OCI-LY3 (cell line): ENCODE measurements around the gene TTYH3.
"Not testable (repeated sequence)": the region's sequence is repeated elsewhere in the genome, so short reads cannot be mapped to it uniquely, and the experiment has no call there.

Source experiments
- H2AFZ ChIP-seq: fragments of 200-600, 300-600 bp; shearing (Covaris generic); 2 replicates; pipeline ENCODE4 v1.6.0; 2014; ENCODE audit warnings: antibody characterized with exemption, low read depth, low read length
- H3K27ac ChIP-seq: fragments of 200-600, 300-600 bp; sonication (generic); 2 replicates; pipeline ENCODE4 v1.5.1; 2014; ENCODE audit warnings: mild to moderate bottlenecking, low read length, moderate library complexity, mixed read lengths
- H3K27me3 ChIP-seq: fragments of 200-600, 300-600 bp; sonication (generic); 2 replicates; pipeline ENCODE4 v1.6.1; 2014; ENCODE audit warnings: low read depth, low read length, mixed read lengths
- H3K36me3 ChIP-seq: fragments of 200-600, 300-600 bp; sonication (generic); replicated peaks from 2 replicates; pipeline ENCODE3; 2014; ENCODE audit warnings: low read depth, low read length, mixed read lengths
- H3K4me1 ChIP-seq: fragments of 300-600, 200-600 bp; sonication (generic); 2 replicates; pipeline ENCODE4 v1.6.1; 2014; ENCODE audit warnings: low read length, mixed read lengths
- H3K4me2 ChIP-seq: fragments of 200-600, 300-600 bp; sonication (generic); 2 replicates; pipeline ENCODE4 v1.6.1; 2014; ENCODE audit warnings: low read length, mixed read lengths
- H3K4me3 ChIP-seq: fragments of 300-600, 200-600 bp; sonication (generic); 2 replicates; pipeline ENCODE4 v1.5.1; 2014; ENCODE audit warnings: antibody characterized with exemption, mild to moderate bottlenecking, low read length, moderate library complexity
- H3K79me2 ChIP-seq: fragments of 300-600, 200-600 bp; shearing (Covaris generic); 2 replicates; pipeline ENCODE4 v1.6.1; 2014; ENCODE audit warnings: mild to moderate bottlenecking, low read length, mixed read lengths
- H3K9ac ChIP-seq: fragments of 300-600, 200-600 bp; shearing (Covaris generic); 2 replicates; pipeline ENCODE4 v1.6.0; 2014; ENCODE audit warnings: mild to moderate bottlenecking, low read length, moderate library complexity
- H3K9me3 ChIP-seq: fragments of 200-600, 300-600 bp; shearing (Covaris generic); 2 replicates; pipeline ENCODE4 v1.6.1; 2014; ENCODE audit warnings: low read length, mixed read lengths; ENCODE audit not compliant: insufficient read depth
- H4K20me1 ChIP-seq: fragments of 200-600, 300-600 bp; sonication (generic); 2 replicates; pipeline ENCODE4 v1.6.1; 2016; ENCODE audit warnings: low read length, mixed read lengths; ENCODE audit not compliant: insufficient read depth
- CTCF ChIP-seq: fragments of 200-600, 300-600 bp; sonication (generic); IDR thresholded peaks from 2 replicates; pipeline ENCODE4 v1.5.1; 2014; ENCODE audit warnings: antibody characterized with exemption, low read length, low read depth
- EZH2phosphoT487 ChIP-seq: fragments of 200-600 bp; shearing (Covaris generic); IDR thresholded peaks from 2 replicates; pipeline ENCODE4 v1.6.1; 2018; ENCODE audit warnings: antibody characterized with exemption, mixed run types, low read depth

TTYH3 gene

GRCh38 chr7:2689343-2689847, 57.6 kb downstream of the TTYH3 start:
- Histone ChIP-seq H3K27ac (peak overlapping the region; percentile 13; the same call in 1 of the 2 replicates), H3K79me2 (no peaks in the 10 kb centered on the region), H3K4me3 (peak overlapping the region; percentile 78), H4K20me1 (no peaks in the 10 kb centered on the region), H3K4me1 (peaks cover 34% of the 10 kb centered on the region), H3K9me3 (no peaks in the 10 kb centered on the region), H3K4me2 (peak overlapping the region; percentile 94), H3K27me3 (peaks cover 36% of the 10 kb centered on the region), H2AFZ (no peak overlapping the region), H3K9ac (peak overlapping the region; percentile 28; the same call in 1 of the 2 replicates), H3K36me3 (no peaks in the 10 kb centered on the region)
- TF ChIP-seq EZH2phosphoT487: no peak

GRCh38 chr7:2689951-2690705, 58.3 kb downstream of the TTYH3 start:
- Histone ChIP-seq H3K27ac (no peak overlapping the region), H2AFZ (no peak overlapping the region), H3K36me3 (no peaks in the 10 kb centered on the region), H3K79me2 (no peaks in the 10 kb centered on the region), H4K20me1 (no peaks in the 10 kb centered on the region), H3K4me3 (no peak overlapping the region), H3K4me1 (peaks cover 34% of the 10 kb centered on the region), H3K9ac (no peak overlapping the region), H3K27me3 (peaks cover 36% of the 10 kb centered on the region), H3K4me2 (peak overlapping the region; percentile 94), H3K9me3 (no peaks in the 10 kb centered on the region)
- no peak for TF ChIP-seq EZH2phosphoT487
- TF ChIP-seq CTCF: no peak

GRCh38 chr7:2691011-2691707, 59.4 kb downstream of the TTYH3 start:
- peaks cover 36% of the 10 kb centered on the region for H3K27me3 ChIP-seq
- no peaks in the 10 kb centered on the region for H3K9me3 ChIP-seq
- no peak overlapping the region for H3K4me3 ChIP-seq
- peak overlapping the region; percentile 20; the same call in 1 of the 2 replicates for H3K4me2 ChIP-seq
- no peak overlapping the region for H3K9ac ChIP-seq
- no peak for TF ChIP-seq CTCF
- no peaks in the 10 kb centered on the region for H4K20me1 ChIP-seq
- H3K27ac ChIP-seq: no peak overlapping the region
- no peaks in the 10 kb centered on the region for H3K36me3 ChIP-seq
- H3K79me2 ChIP-seq: no peaks in the 10 kb centered on the region
- H3K4me1 ChIP-seq: peaks cover 37% of the 10 kb centered on the region
- no peak overlapping the region for H2AFZ ChIP-seq

DNA sequence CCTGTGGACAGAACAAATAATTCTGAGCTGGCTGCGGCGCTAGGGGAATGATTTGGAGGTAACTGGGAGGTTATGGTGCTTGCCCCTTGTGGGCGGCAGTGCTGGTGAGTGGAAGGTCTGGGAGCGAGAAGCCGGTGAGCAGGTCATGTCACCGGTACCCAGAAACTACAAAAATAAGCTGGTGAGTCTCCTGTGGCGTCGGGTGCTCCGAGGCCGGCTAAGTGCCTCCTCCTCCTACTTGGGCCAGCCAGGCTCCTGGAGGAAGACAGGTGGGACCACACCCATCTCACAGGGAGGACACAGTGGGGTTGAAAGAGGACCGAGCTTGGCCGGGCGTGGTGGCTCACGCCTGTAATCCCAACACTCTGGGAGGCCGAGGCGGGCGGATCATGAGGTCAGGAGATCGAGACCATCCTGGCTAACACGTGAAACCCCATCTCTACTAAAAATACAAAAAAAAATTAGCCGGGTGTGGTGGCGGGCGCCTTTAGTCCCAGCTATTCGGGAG, 60.2 kb downstream of the TTYH3 start:
- H3K79me2 ChIP-seq, H4K20me1 ChIP-seq, H2AFZ ChIP-seq, H3K36me3 ChIP-seq, H3K9me3 ChIP-seq, H3K27ac ChIP-seq, H3K4me3 ChIP-seq, H3K9ac ChIP-seq: not testable (repeated sequence)
- peaks cover 36% of the 10 kb centered on the region for H3K27me3 ChIP-seq
- H3K4me2 ChIP-seq: 0 out of 2 replicates have a peak overlapping the region, but pooled peaks have one; percentile 20
- peaks cover 37% of the 10 kb centered on the region for H3K4me1 ChIP-seq

GRCh38 chr7:2692543-2692942, 60.8 kb downstream of the TTYH3 start:
- Histone ChIP-seq H3K4me3 (no peak overlapping the region), H4K20me1 (no peaks in the 10 kb centered on the region), H3K27ac (no peak overlapping the region), H3K79me2 (no peaks in the 10 kb centered on the region), H3K9me3 (no peaks in the 10 kb centered on the region), H3K4me1 (peaks cover 36% of the 10 kb centered on the region), H3K9ac (no peak overlapping the region), H2AFZ (no peak overlapping the region), H3K4me2 (no peak overlapping the region), H3K27me3 (peaks cover 31% of the 10 kb centered on the region), H3K36me3 (no peaks in the 10 kb centered on the region)
- TF ChIP-seq EZH2phosphoT487: no peak

GRCh38 chr7:2693420-2694121, 61.8 kb downstream of the TTYH3 start:
- not testable (repeated sequence) for H4K20me1 ChIP-seq, H3K4me3 ChIP-seq, H3K79me2 ChIP-seq, H3K27ac ChIP-seq, H3K4me2 ChIP-seq, H2AFZ ChIP-seq, H3K36me3 ChIP-seq, H3K9ac ChIP-seq, H3K9me3 ChIP-seq
- Histone ChIP-seq H3K27me3 (peaks cover 25% of the 10 kb centered on the region), H3K4me1 (peaks cover 37% of the 10 kb centered on the region)

DNA sequence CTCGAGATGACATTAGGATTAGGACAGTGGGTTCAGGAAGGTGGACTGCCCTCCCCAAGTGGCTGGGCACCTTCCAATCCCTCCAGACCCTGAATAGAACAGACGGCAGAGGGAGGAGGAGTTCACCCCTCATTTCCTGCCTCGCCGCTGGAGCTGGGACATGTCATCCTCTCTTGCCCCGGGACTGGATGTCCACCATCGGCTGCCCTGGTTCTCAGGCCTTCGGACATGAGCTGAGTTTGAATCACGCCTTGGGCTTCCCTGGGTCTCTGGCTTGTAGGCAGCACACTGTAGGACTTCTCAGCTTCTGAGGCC, 62.3 kb downstream of the TTYH3 start:
- not testable (repeated sequence) for H3K4me2 ChIP-seq, H3K79me2 ChIP-seq, H3K27ac ChIP-seq, H3K4me3 ChIP-seq, H4K20me1 ChIP-seq, H3K9ac ChIP-seq, H3K9me3 ChIP-seq, H2AFZ ChIP-seq, H3K36me3 ChIP-seq
- Histone ChIP-seq H3K4me1 (peaks cover 37% of the 10 kb centered on the region), H3K27me3 (peaks cover 20% of the 10 kb centered on the region)
